GM12878 (cell line): ENCODE data around the gene SERPINF2. TPM values are rescaled to one million over a fixed set of nuclear protein-coding genes. Genes with fewer than 3 reads are reported as not detected.

Experiments used
- CHD1 ChIP-seq: IDR thresholded peaks from 2 replicates; pipeline ENCODE4 v1.6.1; 2012; ENCODE audit warnings: low read depth, low read length, improper control_type of control experiment
- EZH2 ChIP-seq: IDR thresholded peaks from 2 replicates; pipeline ENCODE4 v1.6.1; 2012; ENCODE audit warnings: low read depth, mild to moderate bottlenecking, control low read depth, inconsistent platforms, low read length, borderline replicate concordance; ENCODE audit not compliant: control insufficient read depth
- IKZF2 ChIP-seq, 2 experiments: fragments of 450-650 bp; IDR thresholded peaks; 2 replicates each; pipeline ENCODE4 v1.6.1; 2017; ENCODE audit warnings: mild to moderate bottlenecking in 2 of 2, moderate library complexity in 2 of 2
- MTA2 ChIP-seq: fragments of 450-650 bp; IDR thresholded peaks from 2 replicates; pipeline ENCODE4 v1.6.1; 2016; ENCODE audit warnings: low read depth, mild to moderate bottlenecking, moderate library complexity
- SMARCA5 ChIP-seq: fragments of 450-650 bp; IDR thresholded peaks from 2 replicates; pipeline ENCODE4 v1.6.1; 2017; ENCODE audit warnings: mild to moderate bottlenecking
- SREBF2 ChIP-seq: IDR thresholded peaks from 2 replicates; pipeline ENCODE4 v1.6.1; 2012; ENCODE audit warnings: mild to moderate bottlenecking, low read length
- SUZ12 ChIP-seq: fragments of 200-600 bp; sonication (generic); IDR thresholded peaks from one replicate; pipeline ENCODE4 v1.6.1; 2018; ENCODE audit warnings: antibody characterized with exemption, mild to moderate bottlenecking; ENCODE audit not compliant: unreplicated experiment
- ZNF622 ChIP-seq: fragments of 450-650 bp; IDR thresholded peaks from 2 replicates; pipeline ENCODE4 v1.6.1; 2017; ENCODE audit warnings: mild to moderate bottlenecking, inconsistent platforms
- polyA plus RNA-seq, 11 experiments: library from polyadenylated mRNA; depleted of rRNA in 4 of 11; unstranded in 6 of 11; stranded (reverse) in 5 of 11; fragments of >200 nt; fragmentation: Nextera tagmentation in 4 of 11; fragmentation: Illumina TruSeq in 1 of 11; extraction: Ambion mirVana in 4 of 11; extraction: Trizol in 1 of 11; gene quantifications; 1 replicate in 1 of 11; 2 replicates in 10 of 11; pipeline versions ENCODE4 v1.2.1 to v1.2.3, GENCODE V29; 2011 to 2016; ENCODE audit warnings: inconsistent platforms in 2 of 11, missing spikeins in 2 of 11, low read depth in 1 of 11
- total RNA-seq, 4 experiments: library from RNA; depleted of rRNA in 3 of 4; stranded (reverse); fragments of >200 nt in 3 of 4; fragmentation: Illumina TruSeq in 1 of 4; extraction: Trizol in 1 of 4; gene quantifications; 2 replicates each; pipeline versions ENCODE4 v1.2.1 to v1.2.3, GENCODE V29; 2013 to 2021
- TF ChIP-seq, protein P1 (sequence below): IDR thresholded peaks from 2 replicates; pipeline ENCODE4 v1.6.1; 2012; ENCODE audit warnings: mild to moderate bottlenecking, low read depth, low read length
- TF ChIP-seq, protein P2 (sequence below): fragments of 450-650 bp; formaldehyde crosslinking; IDR thresholded peaks from 2 replicates; pipeline ENCODE4 v1.4.0; 2022; ENCODE audit warnings: mild to moderate bottlenecking, moderate library complexity
- TF ChIP-seq, protein P3 (sequence below): IDR thresholded peaks from 2 replicates; pipeline ENCODE4 v1.6.1; 2011; ENCODE audit warnings: mild to moderate bottlenecking, low read depth, low read length, moderate library complexity; ENCODE audit not compliant: insufficient replicate concordance

The SERPINF2 gene
- total and polyA plus RNA-seq, 10 of the 15 experiments (the other 5 are each of a cell fraction or from before 2014, with no cell fraction given) = 0.04 to 0.21 (median 0.12) TPM; not detected in 6

DNA sequence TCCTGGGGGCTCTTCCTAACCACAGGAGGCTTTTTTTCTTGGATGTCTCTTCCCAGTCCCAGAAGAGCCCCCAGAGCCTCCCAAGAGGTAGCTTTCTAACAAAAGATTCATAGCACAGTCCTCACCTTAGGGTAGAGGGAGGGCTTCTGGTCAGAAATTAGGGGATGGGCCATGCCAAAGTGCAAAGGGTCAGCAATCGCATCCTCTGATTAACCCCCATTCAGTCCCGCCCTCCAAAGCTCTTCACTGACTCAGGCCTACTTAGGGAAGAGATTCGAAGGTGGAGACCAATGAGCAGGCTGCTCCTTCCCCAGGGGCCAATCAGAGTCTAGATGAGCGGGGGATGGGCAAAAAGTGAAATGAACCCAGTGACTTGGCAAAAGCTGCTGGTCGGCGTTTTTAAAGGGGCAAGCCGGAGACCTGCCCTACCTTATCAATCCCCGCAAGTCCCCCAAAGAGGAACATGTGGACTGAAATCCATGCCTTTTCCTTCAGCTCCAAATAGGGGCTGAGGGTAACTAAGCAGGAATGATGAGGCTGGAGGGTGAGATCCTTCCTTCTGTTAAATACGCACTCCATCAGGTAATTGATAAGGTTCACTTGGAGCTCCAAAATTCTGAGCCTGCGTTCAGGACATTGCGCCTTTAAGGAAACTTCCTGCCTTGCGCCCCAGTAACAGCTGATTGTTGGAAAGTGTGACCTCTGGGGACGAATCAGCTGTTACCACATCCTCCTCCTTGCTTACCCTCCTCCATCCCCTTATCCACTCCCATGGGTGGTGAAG is 25.6 kb upstream of the SERPINF2 start (continued):
- TF ChIP-seq SUZ12 (no peak), SMARCA5 (peak; percentile 40; the same call in 1 of the 2 replicates), IKZF2 (IDR thresholded peaks at IDR 0.05) (peak in 1 of 2 experiments; percentile 82), ZNF622 (no peak), SREBF2 (no peak), EZH2 (0 out of 2 replicates have a peak, but pooled peaks have one; percentile 30), MTA2 (0 out of 2 replicates have a peak, but pooled peaks have one; percentile 39), CHD1 (0 out of 2 replicates have a peak, but pooled peaks have one; percentile 18)
- TF ChIP-seq, protein P1, sequence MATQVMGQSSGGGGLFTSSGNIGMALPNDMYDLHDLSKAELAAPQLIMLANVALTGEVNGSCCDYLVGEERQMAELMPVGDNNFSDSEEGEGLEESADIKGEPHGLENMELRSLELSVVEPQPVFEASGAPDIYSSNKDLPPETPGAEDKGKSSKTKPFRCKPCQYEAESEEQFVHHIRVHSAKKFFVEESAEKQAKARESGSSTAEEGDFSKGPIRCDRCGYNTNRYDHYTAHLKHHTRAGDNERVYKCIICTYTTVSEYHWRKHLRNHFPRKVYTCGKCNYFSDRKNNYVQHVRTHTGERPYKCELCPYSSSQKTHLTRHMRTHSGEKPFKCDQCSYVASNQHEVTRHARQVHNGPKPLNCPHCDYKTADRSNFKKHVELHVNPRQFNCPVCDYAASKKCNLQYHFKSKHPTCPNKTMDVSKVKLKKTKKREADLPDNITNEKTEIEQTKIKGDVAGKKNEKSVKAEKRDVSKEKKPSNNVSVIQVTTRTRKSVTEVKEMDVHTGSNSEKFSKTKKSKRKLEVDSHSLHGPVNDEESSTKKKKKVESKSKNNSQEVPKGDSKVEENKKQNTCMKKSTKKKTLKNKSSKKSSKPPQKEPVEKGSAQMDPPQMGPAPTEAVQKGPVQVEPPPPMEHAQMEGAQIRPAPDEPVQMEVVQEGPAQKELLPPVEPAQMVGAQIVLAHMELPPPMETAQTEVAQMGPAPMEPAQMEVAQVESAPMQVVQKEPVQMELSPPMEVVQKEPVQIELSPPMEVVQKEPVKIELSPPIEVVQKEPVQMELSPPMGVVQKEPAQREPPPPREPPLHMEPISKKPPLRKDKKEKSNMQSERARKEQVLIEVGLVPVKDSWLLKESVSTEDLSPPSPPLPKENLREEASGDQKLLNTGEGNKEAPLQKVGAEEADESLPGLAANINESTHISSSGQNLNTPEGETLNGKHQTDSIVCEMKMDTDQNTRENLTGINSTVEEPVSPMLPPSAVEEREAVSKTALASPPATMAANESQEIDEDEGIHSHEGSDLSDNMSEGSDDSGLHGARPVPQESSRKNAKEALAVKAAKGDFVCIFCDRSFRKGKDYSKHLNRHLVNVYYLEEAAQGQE = no peak; the same call in 1 of the 2 replicates
- TF ChIP-seq, protein P2, sequence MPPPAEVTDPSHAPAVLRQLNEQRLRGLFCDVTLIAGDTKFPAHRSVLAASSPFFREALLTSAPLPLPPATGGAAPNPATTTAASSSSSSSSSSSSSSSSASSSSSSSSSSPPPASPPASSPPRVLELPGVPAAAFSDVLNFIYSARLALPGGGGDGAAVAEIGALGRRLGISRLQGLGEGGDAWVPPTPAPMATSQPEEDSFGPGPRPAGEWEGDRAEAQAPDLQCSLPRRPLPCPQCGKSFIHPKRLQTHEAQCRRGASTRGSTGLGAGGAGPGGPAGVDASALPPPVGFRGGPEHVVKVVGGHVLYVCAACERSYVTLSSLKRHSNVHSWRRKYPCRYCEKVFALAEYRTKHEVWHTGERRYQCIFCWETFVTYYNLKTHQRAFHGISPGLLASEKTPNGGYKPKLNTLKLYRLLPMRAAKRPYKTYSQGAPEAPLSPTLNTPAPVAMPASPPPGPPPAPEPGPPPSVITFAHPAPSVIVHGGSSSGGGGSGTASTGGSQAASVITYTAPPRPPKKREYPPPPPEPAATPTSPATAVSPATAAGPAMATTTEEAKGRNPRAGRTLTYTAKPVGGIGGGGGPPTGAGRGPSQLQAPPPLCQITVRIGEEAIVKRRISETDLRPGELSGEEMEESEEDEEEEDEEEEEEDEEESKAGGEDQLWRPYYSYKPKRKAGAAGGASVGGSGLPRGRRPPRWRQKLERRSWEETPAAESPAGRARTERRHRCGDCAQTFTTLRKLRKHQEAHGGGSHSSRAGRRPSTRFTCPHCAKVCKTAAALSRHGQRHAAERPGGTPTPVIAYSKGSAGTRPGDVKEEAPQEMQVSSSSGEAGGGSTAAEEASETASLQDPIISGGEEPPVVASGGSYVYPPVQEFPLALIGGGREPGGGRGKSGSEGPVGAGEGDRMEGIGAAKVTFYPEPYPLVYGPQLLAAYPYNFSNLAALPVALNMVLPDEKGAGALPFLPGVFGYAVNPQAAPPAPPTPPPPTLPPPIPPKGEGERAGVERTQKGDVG (CRISPR knock-in tag) = no peak
- TF ChIP-seq, protein P3, sequence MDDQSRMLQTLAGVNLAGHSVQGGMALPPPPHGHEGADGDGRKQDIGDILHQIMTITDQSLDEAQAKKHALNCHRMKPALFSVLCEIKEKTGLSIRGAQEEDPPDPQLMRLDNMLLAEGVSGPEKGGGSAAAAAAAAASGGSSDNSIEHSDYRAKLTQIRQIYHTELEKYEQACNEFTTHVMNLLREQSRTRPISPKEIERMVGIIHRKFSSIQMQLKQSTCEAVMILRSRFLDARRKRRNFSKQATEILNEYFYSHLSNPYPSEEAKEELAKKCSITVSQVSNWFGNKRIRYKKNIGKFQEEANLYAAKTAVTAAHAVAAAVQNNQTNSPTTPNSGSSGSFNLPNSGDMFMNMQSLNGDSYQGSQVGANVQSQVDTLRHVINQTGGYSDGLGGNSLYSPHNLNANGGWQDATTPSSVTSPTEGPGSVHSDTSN = peak; percentile 72
- TF ChIP-seq, all 136 proteins: peak for 63
